Placental epithelial cell (primary cell): ENCODE results near the gene ATF1. TPM values are rescaled to one million over a fixed set of nuclear protein-coding genes. Genes with fewer than 3 reads are reported as not detected.

Experiments
- small RNA-seq: library from RNA; depleted of rRNA; stranded (forward); fragments of <200 nt; gene quantifications from one replicate; pipeline ENCODE3, GENCODE V24; 2012
- total RNA-seq: library from RNA; depleted of rRNA; stranded (reverse); fragments of >200 nt; gene quantifications from 2 replicates; pipeline ENCODE4 v1.2.3, GENCODE V29; 2012

Gene ATF1
- 24.7 and 30.7 TPM in 2 replicates for total RNA-seq

GRCh38 chr12:50763639-50764285, at the start of gene ATF1:
Gene ATF1 (plus strand): TSS chr12:50764101. CDS start chr12:50780146, 16,045 bp downstream.

GRCh38 chr12:50842637-50843493, 79.0 kb downstream of the ATF1 start, which contains the start of gene TMPRSS12:
Gene TMPRSS12 (plus strand): TSS chr12:50842926. CDS start chr12:50842965, 39 bp downstream.

Small RNA genes within 50 kb of the gene (small RNA-seq; reads per million reads assigned to genes)
- not detected for gene AC013244.2
- gene RF00019, result not detected
- gene RN7SL519P, result not detected

Other genes with a start within 250 kb of the ATF1 start
- gene TMPRSS12, start 78.8 kb downstream of the ATF1 start, total RNA-seq, result under 0.01 TPM in 1 of 2 replicates, not detected in the other
- gene HIGD1C, start 188.4 kb downstream of the ATF1 start, total RNA-seq, result not detected in 2 replicates